Colonic mucosa (tissue), 4 donors: Measurements from ENCODE around the gene CDO1. TPM values are rescaled to one million over a fixed set of nuclear protein-coding genes. Genes with fewer than 3 reads are reported as not detected.
A peak's percentile ranks its signal among the peaks of the same experiment; 100 is the strongest.

Experiments
- DNase-seq: peaks from one replicate; pipeline ENCODE4 v3.0.0-alpha.2; 2020
- H3K27ac ChIP-seq: fragments of 200-600 bp; one replicate; pipeline ENCODE4 v1.8.0; 2021
- H3K27me3 ChIP-seq: fragments of 200-600 bp; one replicate; pipeline ENCODE4 v1.8.0; 2021
- H3K36me3 ChIP-seq: fragments of 200-600 bp; one replicate; pipeline ENCODE4 v1.8.0; 2021
- H3K4me1 ChIP-seq: fragments of 200-600 bp; one replicate; pipeline ENCODE4 v1.8.0; 2021; ENCODE audit warnings: mild to moderate bottlenecking
- H3K4me3 ChIP-seq: fragments of 200-600 bp; one replicate; pipeline ENCODE4 v1.8.0; 2021
- H3K9ac ChIP-seq, 2 donors: one replicate each; pipeline ENCODE4 v1.7.0; 2013; ENCODE audit warnings: control low read depth in 2 of 2, low read depth in 2 of 2, low read length in 2 of 2
- H3K9me3 ChIP-seq: fragments of 200-600 bp; one replicate; pipeline ENCODE4 v1.8.0; 2021
- intact Hi-C: fragments of 100-400 bp; cut with DNase I; formaldehyde crosslinking; loops from one replicate; pipeline ENCODE4 v1.14.1; 2022
- total RNA-seq, 2 donors: library from RNA; stranded (reverse); fragmentation: NEBNext Ultra II Directional in 1 of 2; extraction: Animal tissue kit (Norgen Biotek cat#: 25700) in 1 of 2; gene quantifications; one replicate each; pipeline ENCODE4 v1.2.1, GENCODE V29; 2021
- TF ChIP-seq, protein P1 (sequence below): fragments of 200-600 bp; IDR thresholded peaks from one replicate; pipeline ENCODE4 v1.8.0; 2022; ENCODE audit warnings: antibody characterized with exemption, mild to moderate bottlenecking
- donor health status: healthy.
- donor health status: DM: no; HTN: no; CAD: no.
- donor health status: DM: no; HTN: no; CAD: no.

Gene CDO1
- total RNA-seq, 2 donors from 2014 or later, result 0.27 to 0.58 TPM

- intact Hi-C loops, result no loop called here
- no peak overlapping the region for H3K9ac ChIP-seq
- no peak overlapping the region for H3K4me3 ChIP-seq
- no peak for DNase-seq
- H3K36me3 ChIP-seq, result no peaks in the 10 kb centered on the region
- no peaks in the 10 kb centered on the region for H3K4me1 ChIP-seq
- TF ChIP-seq, protein P1, sequence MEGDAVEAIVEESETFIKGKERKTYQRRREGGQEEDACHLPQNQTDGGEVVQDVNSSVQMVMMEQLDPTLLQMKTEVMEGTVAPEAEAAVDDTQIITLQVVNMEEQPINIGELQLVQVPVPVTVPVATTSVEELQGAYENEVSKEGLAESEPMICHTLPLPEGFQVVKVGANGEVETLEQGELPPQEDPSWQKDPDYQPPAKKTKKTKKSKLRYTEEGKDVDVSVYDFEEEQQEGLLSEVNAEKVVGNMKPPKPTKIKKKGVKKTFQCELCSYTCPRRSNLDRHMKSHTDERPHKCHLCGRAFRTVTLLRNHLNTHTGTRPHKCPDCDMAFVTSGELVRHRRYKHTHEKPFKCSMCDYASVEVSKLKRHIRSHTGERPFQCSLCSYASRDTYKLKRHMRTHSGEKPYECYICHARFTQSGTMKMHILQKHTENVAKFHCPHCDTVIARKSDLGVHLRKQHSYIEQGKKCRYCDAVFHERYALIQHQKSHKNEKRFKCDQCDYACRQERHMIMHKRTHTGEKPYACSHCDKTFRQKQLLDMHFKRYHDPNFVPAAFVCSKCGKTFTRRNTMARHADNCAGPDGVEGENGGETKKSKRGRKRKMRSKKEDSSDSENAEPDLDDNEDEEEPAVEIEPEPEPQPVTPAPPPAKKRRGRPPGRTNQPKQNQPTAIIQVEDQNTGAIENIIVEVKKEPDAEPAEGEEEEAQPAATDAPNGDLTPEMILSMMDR, result no peak
- H3K27ac ChIP-seq, result no peak overlapping the region
- no peaks in the 10 kb centered on the region for H3K9me3 ChIP-seq
- no peaks in the 10 kb centered on the region for H3K27me3 ChIP-seq
These were observed 43.6 kb downstream of the CDO1 start for GRCh38 chr5:115772731-115773475.

DNA sequence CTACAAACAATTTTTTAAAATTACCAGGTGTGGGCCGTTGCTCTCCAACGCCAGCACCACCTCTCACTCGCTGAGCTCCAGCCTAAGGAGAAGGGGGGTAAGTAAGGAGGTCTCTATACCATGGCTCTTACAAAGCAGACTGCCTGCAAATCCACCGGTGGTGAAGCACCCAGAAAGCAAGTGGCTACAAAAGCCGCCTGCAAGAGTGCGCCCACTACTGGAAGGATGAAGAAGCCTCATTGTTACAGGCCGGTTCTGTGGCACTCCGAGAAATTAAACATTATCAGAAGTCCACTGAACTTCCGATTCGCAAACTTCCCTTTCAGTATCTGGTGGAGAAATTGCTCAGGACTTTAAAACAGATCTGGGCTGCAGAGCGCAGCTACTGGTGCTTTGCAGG is 46.0 kb downstream of the CDO1 start:
- Histone ChIP-seq H3K4me1 (no peaks in the 10 kb centered on the region), H3K27me3 (no peaks in the 10 kb centered on the region), H3K4me3 (no peak overlapping the region), H3K36me3 (no peaks in the 10 kb centered on the region), H3K27ac (no peak overlapping the region), H3K9me3 (no peaks in the 10 kb centered on the region), H3K9ac (no peak overlapping the region)
- DNase-seq, result peak; percentile 17
- intact Hi-C loops, result no loop called here
- TF ChIP-seq, protein P1, result peak; percentile 27

DNA sequence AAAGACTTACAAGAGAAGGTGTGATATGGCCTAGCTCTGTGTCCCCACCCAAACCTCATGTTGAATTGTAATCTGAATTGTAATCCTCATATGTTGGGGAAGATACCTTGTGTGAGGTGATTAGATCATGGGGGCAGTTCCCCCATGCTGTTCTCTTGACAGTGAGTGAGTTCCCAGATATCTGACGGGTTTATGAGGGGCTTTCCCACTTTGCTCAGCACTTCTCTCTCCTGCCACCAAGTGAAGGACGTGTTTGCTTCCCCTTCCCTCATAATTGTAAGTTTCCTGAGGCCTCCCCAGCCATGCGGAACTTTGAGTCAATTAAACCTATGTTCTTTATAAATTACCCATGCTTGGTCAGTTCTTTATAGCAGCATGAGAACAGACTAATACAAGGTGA is 49.0 kb downstream of the CDO1 start:
- intact Hi-C loops, result no loop called here

GRCh38 chr5:115766608-115767007 is 49.9 kb downstream of the CDO1 start:
- DNase-seq, result no peak

More for the DNA sequence above, 49.0 kb downstream of the CDO1 start:
- H3K4me3 ChIP-seq, result no peak overlapping the region
- H3K4me1 ChIP-seq, result no peaks in the 10 kb centered on the region
- no peaks in the 10 kb centered on the region for H3K36me3 ChIP-seq
- no peaks in the 10 kb centered on the region for H3K27me3 ChIP-seq
- no peak overlapping the region for H3K9ac ChIP-seq
- no peak for DNase-seq
- H3K27ac ChIP-seq, result no peak overlapping the region
- TF ChIP-seq, protein P1, result no peak
- no peaks in the 10 kb centered on the region for H3K9me3 ChIP-seq

GRCh38 chr5:115758356-115758755 is 58.1 kb downstream of the CDO1 start:
- H3K36me3 ChIP-seq, result no peaks in the 10 kb centered on the region
- no peak overlapping the region for H3K4me3 ChIP-seq
- no peak for DNase-seq
- H3K9ac ChIP-seq, result no peak overlapping the region
- no peak overlapping the region for H3K27ac ChIP-seq
- intact Hi-C loops, result no loop called here
- H3K4me1 ChIP-seq, result no peaks in the 10 kb centered on the region
- TF ChIP-seq, protein P1, result no peak
- no peaks in the 10 kb centered on the region for H3K27me3 ChIP-seq
- no peaks in the 10 kb centered on the region for H3K9me3 ChIP-seq

More at GRCh38 chr5:115766608-115767007, 49.9 kb downstream of the CDO1 start:
- H3K4me3 ChIP-seq, result no peak overlapping the region
- intact Hi-C loops, result no loop called here
- no peaks in the 10 kb centered on the region for H3K9me3 ChIP-seq
- H3K4me1 ChIP-seq, result no peaks in the 10 kb centered on the region
- no peak overlapping the region for H3K9ac ChIP-seq
- TF ChIP-seq, protein P1, result no peak
- no peaks in the 10 kb centered on the region for H3K27me3 ChIP-seq
- H3K36me3 ChIP-seq, result no peaks in the 10 kb centered on the region
- H3K27ac ChIP-seq, result no peak overlapping the region
